Measurements from ENCODE around the gene KIF21A. TPM values are rescaled to one million over a fixed set of nuclear protein-coding genes. Genes with fewer than 3 reads are reported as not detected.

The KIF21A gene
- polyA plus RNA-seq, 1 donor from 2014 or later, result 130 TPM

GRCh38 chr12:39341761-39342160, 101.2 kb downstream of the KIF21A start:
- TF ChIP-seq MXI1 (conservative IDR thresholded peaks at IDR 0.05; ENCODE audit: poor library complexity, severe bottlenecking), result no peak
- no peak for TF ChIP-seq CTCF (IDR thresholded peaks at IDR 0.05; ENCODE audit: poor library complexity, severe bottlenecking)
- no peak for TF ChIP-seq EZH2 (IDR thresholded peaks at IDR 0.05; ENCODE audit: borderline replicate concordance, insufficient read depth, low read length, poor library complexity, severe bottlenecking)
- no peak for TF ChIP-seq RAD21 (conservative IDR thresholded peaks at IDR 0.05)
- TF ChIP-seq POLR2AphosphoS5 (IDR thresholded peaks at IDR 0.05), result no peak
- no peak for TF ChIP-seq EP300 (conservative IDR thresholded peaks at IDR 0.05; ENCODE audit: poor library complexity, severe bottlenecking)
- TF ChIP-seq SMC3 (conservative IDR thresholded peaks at IDR 0.05; ENCODE audit: poor library complexity), result no peak
- no peak for TF ChIP-seq REST (IDR thresholded peaks at IDR 0.05; ENCODE audit: borderline replicate concordance)
- no peak for TF ChIP-seq TAF1 (IDR thresholded peaks at IDR 0.05; ENCODE audit: low read depth)
- no peak overlapping the region for H3K9ac ChIP-seq (ENCODE audit: low read length)
- H3K36me3 ChIP-seq (ENCODE audit: insufficient read depth, low read length), result no peaks in the 10 kb centered on the region
- H3K79me2 ChIP-seq (replicated peaks; ENCODE audit: insufficient read depth, low read length), result no peaks in the 10 kb centered on the region
- no peak overlapping the region for H3K4me3 ChIP-seq (ENCODE audit: low read length)
- no peaks in the 10 kb centered on the region for H3K27me3 ChIP-seq (ENCODE audit: insufficient read depth, low read depth, low read length)
- no peaks in the 10 kb centered on the region for H3K9me3 ChIP-seq (ENCODE audit: low read length)
- no peaks in the 10 kb centered on the region for H3K9me2 ChIP-seq (ENCODE audit: insufficient read depth, low read length)
- H3K4me2 ChIP-seq (ENCODE audit: low read length), result no peak overlapping the region
- no peak overlapping the region for H3K27ac ChIP-seq (ENCODE audit: low read length)
- H3F3A ChIP-seq (ENCODE audit: insufficient read depth, low read length, poor library complexity, severe bottlenecking), result no peaks in the 10 kb centered on the region
- H2AFZ ChIP-seq (ENCODE audit: low read depth, low read length), result no peak overlapping the region
- no peaks in the 10 kb centered on the region for H4K20me1 ChIP-seq (ENCODE audit: insufficient read depth)

GRCh38 chr12:39341179-39341578, 101.7 kb downstream of the KIF21A start:
- Histone ChIP-seq H3K4me3 (ENCODE audit: low read length) (no peak overlapping the region), H3K4me2 (ENCODE audit: low read length) (no peak overlapping the region), H4K20me1 (ENCODE audit: insufficient read depth) (no peaks in the 10 kb centered on the region), H3K36me3 (ENCODE audit: insufficient read depth, low read length) (no peaks in the 10 kb centered on the region), H3K27ac (ENCODE audit: low read length) (no peak overlapping the region), H3K9me2 (ENCODE audit: insufficient read depth, low read length) (no peaks in the 10 kb centered on the region), H3K27me3 (ENCODE audit: insufficient read depth, low read depth, low read length) (no peaks in the 10 kb centered on the region), H3F3A (ENCODE audit: insufficient read depth, low read length, poor library complexity, severe bottlenecking) (no peaks in the 10 kb centered on the region), H2AFZ (ENCODE audit: low read depth, low read length) (no peak overlapping the region), H3K9me3 (ENCODE audit: low read length) (no peaks in the 10 kb centered on the region), H3K9ac (ENCODE audit: low read length) (no peak overlapping the region), H3K79me2 (replicated peaks; ENCODE audit: insufficient read depth, low read length) (no peaks in the 10 kb centered on the region)
- no peak for TF ChIP-seq SMC3 (conservative IDR thresholded peaks at IDR 0.05; ENCODE audit: poor library complexity)
- no peak for TF ChIP-seq EZH2 (IDR thresholded peaks at IDR 0.05; ENCODE audit: borderline replicate concordance, insufficient read depth, low read length, poor library complexity, severe bottlenecking)
- TF ChIP-seq RAD21 (conservative IDR thresholded peaks at IDR 0.05), result no peak
- TF ChIP-seq CTCF (IDR thresholded peaks at IDR 0.05; ENCODE audit: poor library complexity, severe bottlenecking), result no peak
- no peak for TF ChIP-seq EP300 (conservative IDR thresholded peaks at IDR 0.05; ENCODE audit: poor library complexity, severe bottlenecking)
- no peak for TF ChIP-seq MXI1 (conservative IDR thresholded peaks at IDR 0.05; ENCODE audit: poor library complexity, severe bottlenecking)
- no peak for TF ChIP-seq POLR2AphosphoS5 (IDR thresholded peaks at IDR 0.05)
- TF ChIP-seq TAF1 (IDR thresholded peaks at IDR 0.05; ENCODE audit: low read depth), result no peak
- no peak for TF ChIP-seq REST (IDR thresholded peaks at IDR 0.05; ENCODE audit: borderline replicate concordance)

Measured in neural cell (in vitro differentiated cells).